HCT116 (cell line): ENCODE results near the gene POT1.

Source experiments
- ATF3 ChIP-seq: IDR thresholded peaks from 2 replicates; pipeline ENCODE4 v1.6.1; 2012
- CTCF ChIP-seq, 3 experiments: fragments of 200-600 bp in 1 of 3; sonication (generic) in 1 of 3; IDR thresholded peaks in 2 of 3; conservative IDR thresholded peaks in 1 of 3; 2 replicates each; pipeline ENCODE4 v1.5.1; 2012 to 2017; ENCODE audit warnings: low read depth in 2 of 3, low read length in 2 of 3, antibody characterized with exemption in 1 of 3, borderline replicate concordance in 1 of 3, control low read depth in 1 of 3, mild to moderate bottlenecking in 1 of 3, mixed read lengths in 1 of 3, mixed run types in 1 of 3, moderate library complexity in 1 of 3; ENCODE audit not compliant: insufficient read depth in 1 of 3
- ELF1 ChIP-seq: IDR thresholded peaks from 2 replicates; pipeline ENCODE4 v1.6.1; 2012; ENCODE audit warnings: low read depth, borderline replicate concordance
- EZH2 ChIP-seq: fragments of 200-600 bp; sonication (generic); IDR thresholded peaks from 2 replicates; pipeline ENCODE4 v1.6.1; 2017; ENCODE audit warnings: antibody characterized with exemption, mixed run types
- EZH2phosphoT487 ChIP-seq: fragments of 200-600 bp; IDR thresholded peaks from 2 replicates; pipeline ENCODE4 v1.6.1; 2018; ENCODE audit warnings: antibody characterized with exemption, borderline replicate concordance
- MAX ChIP-seq: IDR thresholded peaks from 2 replicates; pipeline ENCODE4 v1.6.1; 2012
- POLR2A ChIP-seq: IDR thresholded peaks from 2 replicates; pipeline ENCODE4 v1.7.0; 2011; ENCODE audit warnings: borderline replicate concordance; ENCODE audit not compliant: insufficient read depth, insufficient read length; ENCODE audit errors: extremely low read depth
- RAD21 ChIP-seq: IDR thresholded peaks from 2 replicates; pipeline ENCODE4 v1.6.1; 2012; ENCODE audit warnings: low read depth, mild to moderate bottlenecking
- SRF ChIP-seq: IDR thresholded peaks from 2 replicates; pipeline ENCODE4 v1.6.1; 2012; ENCODE audit warnings: low read depth
- TCF7L2 ChIP-seq: IDR thresholded peaks from 2 replicates; pipeline ENCODE4 v1.7.0; 2011; ENCODE audit warnings: borderline replicate concordance, inconsistent platforms; ENCODE audit not compliant: insufficient read depth, insufficient read length; ENCODE audit errors: extremely low read depth
- YY1 ChIP-seq: IDR thresholded peaks from 2 replicates; pipeline ENCODE4 v1.6.1; 2011; ENCODE audit warnings: low read length, low read depth, moderate library complexity, mild to moderate bottlenecking; ENCODE audit not compliant: insufficient replicate concordance; ENCODE audit errors: extremely low read depth
- ZFX ChIP-seq: fragments of 450-650 bp; IDR thresholded peaks from 2 replicates; pipeline ENCODE4 v1.6.1; 2017
- ZNF274 ChIP-seq: fragments of 200-500 bp; sonication (Bioruptor generic); IDR thresholded peaks from 2 replicates; pipeline ENCODE4 v1.6.1; 2014; ENCODE audit warnings: mild to moderate bottlenecking, low read depth, low read length, inconsistent platforms

- no peak for TF ChIP-seq EZH2
- no peak for TF ChIP-seq RAD21
- no peak for TF ChIP-seq CTCF (IDR thresholded peaks at IDR 0.05 in 2 of 3, conservative IDR thresholded peaks at IDR 0.05 in 1 of 3; ENCODE audit: borderline replicate concordance in 1 of 3, insufficient read depth in 1 of 3, low read depth in 2 of 3, low read length in 2 of 3)
- TF ChIP-seq ZNF274: no peak
- no peak for TF ChIP-seq POLR2A
- TF ChIP-seq SRF: no peak
- no peak for TF ChIP-seq YY1
- no peak for TF ChIP-seq ZFX
- TF ChIP-seq MAX: no peak
- TF ChIP-seq ATF3: no peak
- TF ChIP-seq TCF7L2: no peak
- TF ChIP-seq ELF1: no peak
- TF ChIP-seq EZH2phosphoT487: no peak
These were observed 10.7 kb upstream of the POT1 start for GRCh38 chr7:124940306-124940705.
